HG03378 (cell line): ENCODE data around the gene CTSC.
"Not testable (repeated sequence)": the region's sequence is repeated elsewhere in the genome, so short reads cannot be mapped to it uniquely, and the experiment has no call there.

ENCODE experiments used
- ATAC-seq: cut with Tn5 transposase; IDR thresholded peaks from one replicate; pipeline ENCODE4 v1.9.1; 2021; ENCODE audit warnings: mild to moderate bottlenecking, moderate library complexity; ENCODE audit not compliant: unreplicated experiment

CTSC gene

GRCh38 chr11:88292171-88292843 is 45.2 kb downstream of the CTSC start:
- ATAC-seq: no peak

- no peak for ATAC-seq
Observed at GRCh38 chr11:88288560-88288959, 49.0 kb downstream of the CTSC start.

GRCh38 chr11:88284336-88285050 is 53.0 kb downstream of the CTSC start:
- ATAC-seq: no peak

GRCh38 chr11:88282747-88283515 is 54.6 kb downstream of the CTSC start:
- no peak for ATAC-seq

- no peak for ATAC-seq
Observed at GRCh38 chr11:88281317-88281712, 56.2 kb downstream of the CTSC start.

GRCh38 chr11:88280673-88281316 is 56.7 kb downstream of the CTSC start:
- ATAC-seq: no peak

- ATAC-seq: no peak
Observed at GRCh38 chr11:88277349-88277915, 60.1 kb downstream of the CTSC start.

GRCh38 chr11:88275636-88276035 is 61.9 kb downstream of the CTSC start:
- no peak for ATAC-seq

- peak; percentile 77 for ATAC-seq
Observed at GRCh38 chr11:88266919-88267318, 70.6 kb downstream of the CTSC start.

- ATAC-seq: no peak
Observed at GRCh38 chr11:88266157-88266556, 71.4 kb downstream of the CTSC start.

- no peak for ATAC-seq
Observed at GRCh38 chr11:88259431-88259830, 78.1 kb downstream of the CTSC start.

GRCh38 chr11:88252208-88252607 is 85.3 kb downstream of the CTSC start:
- ATAC-seq: no peak

- no peak for ATAC-seq
Observed at GRCh38 chr11:88250566-88251242, 86.8 kb downstream of the CTSC start.

- no peak for ATAC-seq
Observed at GRCh38 chr11:88249706-88250105, 87.8 kb downstream of the CTSC start.

- no peak for ATAC-seq
Observed at GRCh38 chr11:88246696-88247095, 90.8 kb downstream of the CTSC start.

- ATAC-seq: not testable (repeated sequence)
Observed at GRCh38 chr11:88245576-88245975, 92.0 kb downstream of the CTSC start.
